GM18867 (cell line): ENCODE data around the gene GLI3.

ENCODE experiments used
- ATAC-seq: cut with Tn5 transposase; IDR thresholded peaks from one replicate; pipeline ENCODE4 v1.9.1; 2021; ENCODE audit warnings: mild to moderate bottlenecking, moderate library complexity; ENCODE audit not compliant: unreplicated experiment

Gene GLI3

GRCh38 chr7:42107484-42108240, 129.3 kb downstream of the GLI3 start:
- no peak for ATAC-seq

GRCh38 chr7:42106562-42106961, 130.4 kb downstream of the GLI3 start:
- ATAC-seq = no peak

- no peak for ATAC-seq
Measured at GRCh38 chr7:42105554-42106358, 131.3 kb downstream of the GLI3 start.

GRCh38 chr7:42104694-42105093, 132.3 kb downstream of the GLI3 start:
- no peak for ATAC-seq

GRCh38 chr7:42104231-42104630, 132.8 kb downstream of the GLI3 start:
- no peak for ATAC-seq

GRCh38 chr7:42103456-42103855, 133.6 kb downstream of the GLI3 start:
- no peak for ATAC-seq

- no peak for ATAC-seq
Measured at GRCh38 chr7:42103020-42103419, 134.0 kb downstream of the GLI3 start.

GRCh38 chr7:42102301-42102700, 134.7 kb downstream of the GLI3 start:
- ATAC-seq = no peak

- no peak for ATAC-seq
Measured at GRCh38 chr7:42100156-42100508, 136.9 kb downstream of the GLI3 start.

- ATAC-seq = no peak
Measured at GRCh38 chr7:42099470-42100155, 137.4 kb downstream of the GLI3 start.

- ATAC-seq = no peak
Measured at GRCh38 chr7:42099066-42099465, 137.9 kb downstream of the GLI3 start.

GRCh38 chr7:42097752-42098151, 139.3 kb downstream of the GLI3 start:
- no peak for ATAC-seq

GRCh38 chr7:42096681-42097561, 140.1 kb downstream of the GLI3 start:
- ATAC-seq = no peak

GRCh38 chr7:42096268-42096667, 140.7 kb downstream of the GLI3 start:
- no peak for ATAC-seq

- ATAC-seq = no peak
Measured at GRCh38 chr7:42095791-42096190, 141.2 kb downstream of the GLI3 start.

GRCh38 chr7:42093349-42093905, 143.6 kb downstream of the GLI3 start:
- ATAC-seq = no peak

- no peak for ATAC-seq
Measured at GRCh38 chr7:42091461-42092291, 145.3 kb downstream of the GLI3 start.

GRCh38 chr7:42090806-42091205, 146.2 kb downstream of the GLI3 start:
- no peak for ATAC-seq

- no peak for ATAC-seq
Measured at GRCh38 chr7:42090056-42090455, 147.0 kb downstream of the GLI3 start.

- no peak for ATAC-seq
Measured at GRCh38 chr7:42087616-42088015, 149.4 kb downstream of the GLI3 start.
